Neural cell (in vitro differentiated cells): ENCODE measurements around the gene GDF9. TPM values are rescaled to one million over a fixed set of nuclear protein-coding genes. Genes with fewer than 3 reads are reported as not detected.

Source experiments
- H2AFZ ChIP-seq: fragments of 200-600, 300-800 bp; sonication (generic), shearing (Covaris generic); 2 replicates; pipeline ENCODE4 v1.6.0; 2014; ENCODE audit warnings: low read depth, mild to moderate bottlenecking, antibody characterized with exemption, low read length, moderate library complexity
- H3F3A ChIP-seq: fragments of 200-600 bp; shearing (Covaris generic); 2 replicates; pipeline ENCODE4 v1.6.1; 2016; ENCODE audit warnings: mild to moderate bottlenecking, moderate library complexity, mixed read lengths, antibody characterized with exemption, low read length; ENCODE audit not compliant: insufficient read depth, poor library complexity, severe bottlenecking
- H3K27ac ChIP-seq: fragments of 200-600, 300-800 bp; sonication (generic), shearing (Covaris generic); 2 replicates; pipeline ENCODE4 v1.5.1; 2014; ENCODE audit warnings: mild to moderate bottlenecking, low read length, moderate library complexity
- H3K27me3 ChIP-seq: fragments of 300-800, 200-600 bp; sonication (generic), shearing (Covaris generic); 2 replicates; pipeline ENCODE4 v1.6.0; 2014; ENCODE audit warnings: mild to moderate bottlenecking, low read depth, low read length, moderate library complexity; ENCODE audit not compliant: insufficient read depth
- H3K36me3 ChIP-seq: fragments of 300-800, 200-600 bp; sonication (generic), shearing (Covaris generic); 2 replicates; pipeline ENCODE4 v1.5.1; 2014; ENCODE audit warnings: mild to moderate bottlenecking, antibody characterized with exemption, low read length, moderate library complexity; ENCODE audit not compliant: insufficient read depth
- H3K4me2 ChIP-seq: fragments of 300-800, 200-600 bp; sonication (generic), shearing (Covaris generic); 2 replicates; pipeline ENCODE4 v1.6.0; 2014; ENCODE audit warnings: mild to moderate bottlenecking, low read length
- H3K4me3 ChIP-seq: fragments of 300-800, 200-600 bp; sonication (generic), shearing (Covaris generic); 2 replicates; pipeline ENCODE4 v1.5.1; 2014; ENCODE audit warnings: mild to moderate bottlenecking, low read length, moderate library complexity
- H3K79me2 ChIP-seq: fragments of 200-600 bp; shearing (Covaris generic); replicated peaks from 2 replicates; pipeline ENCODE4 v1.6.0; 2014; ENCODE audit warnings: mild to moderate bottlenecking, low read length, moderate library complexity; ENCODE audit not compliant: insufficient read depth
- H3K9ac ChIP-seq: fragments of 300-800, 200-600 bp; sonication (generic), shearing (Covaris generic); 2 replicates; pipeline ENCODE4 v1.6.1; 2016; ENCODE audit warnings: mild to moderate bottlenecking, low read length, mixed read lengths
- H3K9me2 ChIP-seq: fragments of 200-600 bp; shearing (Covaris generic); 2 replicates; pipeline ENCODE4 v1.6.1; 2016; ENCODE audit warnings: mild to moderate bottlenecking, low read length, mixed read lengths; ENCODE audit not compliant: insufficient read depth
- H3K9me3 ChIP-seq: fragments of 200-600, 300-800 bp; sonication (generic), shearing (Covaris generic); 2 replicates; pipeline ENCODE4 v1.6.1; 2016; ENCODE audit warnings: mild to moderate bottlenecking, mixed run types, low read length, moderate library complexity, mixed read lengths
- H4K20me1 ChIP-seq: fragments of 200-600 bp; shearing (Covaris generic); 2 replicates; pipeline ENCODE4 v1.6.1; 2016; ENCODE audit warnings: mild to moderate bottlenecking, mixed run types; ENCODE audit not compliant: insufficient read depth
- EP300 ChIP-seq: fragments of 450-650 bp; conservative IDR thresholded peaks from 2 replicates; pipeline ENCODE4 v1.6.1; 2014; ENCODE audit warnings: antibody characterized with exemption, mild to moderate bottlenecking, moderate library complexity; ENCODE audit not compliant: poor library complexity, severe bottlenecking
- EZH2 ChIP-seq: fragments of 200-600, 300-800 bp; shearing (Covaris generic), sonication (generic); IDR thresholded peaks from 2 replicates; pipeline ENCODE4 v1.6.1; 2014; ENCODE audit warnings: antibody characterized with exemption, low read length, borderline replicate concordance, mild to moderate bottlenecking; ENCODE audit not compliant: insufficient read depth, poor library complexity, severe bottlenecking
- MXI1 ChIP-seq: fragments of 450-650 bp; conservative IDR thresholded peaks from 2 replicates; pipeline ENCODE4 v1.6.1; 2014; ENCODE audit warnings: antibody characterized with exemption, mild to moderate bottlenecking; ENCODE audit not compliant: poor library complexity, severe bottlenecking
- POLR2AphosphoS5 ChIP-seq: IDR thresholded peaks from 2 replicates; pipeline ENCODE4 v1.6.1; 2012
- RAD21 ChIP-seq: fragments of 450-650 bp; conservative IDR thresholded peaks from 2 replicates; pipeline ENCODE4 v1.6.1; 2014; ENCODE audit warnings: antibody characterized with exemption, mild to moderate bottlenecking, moderate library complexity
- SMC3 ChIP-seq: fragments of 450-650 bp; conservative IDR thresholded peaks from 2 replicates; pipeline ENCODE4 v1.6.1; 2014; ENCODE audit warnings: antibody characterized with exemption, mild to moderate bottlenecking, moderate library complexity; ENCODE audit not compliant: poor library complexity
- TAF1 ChIP-seq: IDR thresholded peaks from 2 replicates; pipeline ENCODE4 v1.6.1; 2012; ENCODE audit warnings: low read depth
- polyA plus RNA-seq: library from polyadenylated mRNA; depleted of rRNA; stranded (reverse); fragments of >200 nt; gene quantifications from 2 replicates; pipeline ENCODE4 v1.2.3, GENCODE V29; 2014
- TF ChIP-seq, protein P1 (sequence below): fragments of 450-650 bp; IDR thresholded peaks from 2 replicates; pipeline ENCODE4 v1.5.1; 2014; ENCODE audit warnings: antibody characterized with exemption, mild to moderate bottlenecking, moderate library complexity; ENCODE audit not compliant: poor library complexity, severe bottlenecking
- TF ChIP-seq, protein P2 (sequence below): IDR thresholded peaks from 2 replicates; pipeline ENCODE4 v1.6.1; 2012; ENCODE audit warnings: borderline replicate concordance

The GDF9 gene
- polyA plus RNA-seq, 1 donor from 2014 or later = 5.1 TPM

DNA sequence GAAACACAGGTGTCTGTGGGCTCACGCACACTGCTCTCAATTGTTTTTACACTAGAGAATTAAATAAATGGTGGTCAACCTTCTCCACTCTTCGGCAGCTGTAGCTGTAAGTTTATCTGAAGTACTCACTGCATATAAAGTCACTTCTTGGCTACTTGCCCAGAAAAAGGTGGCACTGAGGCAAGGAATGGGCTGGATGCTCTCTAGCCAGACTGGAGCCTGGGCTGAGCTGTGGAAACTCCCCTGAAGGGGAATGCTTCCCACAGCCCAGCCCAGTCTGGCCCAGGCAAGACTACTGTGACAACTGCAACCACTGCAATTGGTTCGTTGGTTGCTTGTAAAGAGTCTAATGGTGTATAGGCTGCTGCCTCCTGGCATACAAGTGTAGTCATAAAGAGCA lies 11.7 kb upstream of the GDF9 start:
- H3K9me2 ChIP-seq = no peaks in the 10 kb centered on the region
- H3K79me2 ChIP-seq = peaks cover 3% of the 10 kb centered on the region
- H3F3A ChIP-seq = no peaks in the 10 kb centered on the region
- H3K4me3 ChIP-seq = no peak overlapping the region
- H3K36me3 ChIP-seq = peaks cover 3% of the 10 kb centered on the region
- TF ChIP-seq MXI1 = no peak
- no peak for TF ChIP-seq RAD21
- TF ChIP-seq TAF1 = no peak
- TF ChIP-seq POLR2AphosphoS5 = no peak
- TF ChIP-seq, protein P1, sequence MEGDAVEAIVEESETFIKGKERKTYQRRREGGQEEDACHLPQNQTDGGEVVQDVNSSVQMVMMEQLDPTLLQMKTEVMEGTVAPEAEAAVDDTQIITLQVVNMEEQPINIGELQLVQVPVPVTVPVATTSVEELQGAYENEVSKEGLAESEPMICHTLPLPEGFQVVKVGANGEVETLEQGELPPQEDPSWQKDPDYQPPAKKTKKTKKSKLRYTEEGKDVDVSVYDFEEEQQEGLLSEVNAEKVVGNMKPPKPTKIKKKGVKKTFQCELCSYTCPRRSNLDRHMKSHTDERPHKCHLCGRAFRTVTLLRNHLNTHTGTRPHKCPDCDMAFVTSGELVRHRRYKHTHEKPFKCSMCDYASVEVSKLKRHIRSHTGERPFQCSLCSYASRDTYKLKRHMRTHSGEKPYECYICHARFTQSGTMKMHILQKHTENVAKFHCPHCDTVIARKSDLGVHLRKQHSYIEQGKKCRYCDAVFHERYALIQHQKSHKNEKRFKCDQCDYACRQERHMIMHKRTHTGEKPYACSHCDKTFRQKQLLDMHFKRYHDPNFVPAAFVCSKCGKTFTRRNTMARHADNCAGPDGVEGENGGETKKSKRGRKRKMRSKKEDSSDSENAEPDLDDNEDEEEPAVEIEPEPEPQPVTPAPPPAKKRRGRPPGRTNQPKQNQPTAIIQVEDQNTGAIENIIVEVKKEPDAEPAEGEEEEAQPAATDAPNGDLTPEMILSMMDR = no peak
- no peak for TF ChIP-seq EP300
- no peak for TF ChIP-seq SMC3
- TF ChIP-seq EZH2 = no peak
- TF ChIP-seq, protein P2, sequence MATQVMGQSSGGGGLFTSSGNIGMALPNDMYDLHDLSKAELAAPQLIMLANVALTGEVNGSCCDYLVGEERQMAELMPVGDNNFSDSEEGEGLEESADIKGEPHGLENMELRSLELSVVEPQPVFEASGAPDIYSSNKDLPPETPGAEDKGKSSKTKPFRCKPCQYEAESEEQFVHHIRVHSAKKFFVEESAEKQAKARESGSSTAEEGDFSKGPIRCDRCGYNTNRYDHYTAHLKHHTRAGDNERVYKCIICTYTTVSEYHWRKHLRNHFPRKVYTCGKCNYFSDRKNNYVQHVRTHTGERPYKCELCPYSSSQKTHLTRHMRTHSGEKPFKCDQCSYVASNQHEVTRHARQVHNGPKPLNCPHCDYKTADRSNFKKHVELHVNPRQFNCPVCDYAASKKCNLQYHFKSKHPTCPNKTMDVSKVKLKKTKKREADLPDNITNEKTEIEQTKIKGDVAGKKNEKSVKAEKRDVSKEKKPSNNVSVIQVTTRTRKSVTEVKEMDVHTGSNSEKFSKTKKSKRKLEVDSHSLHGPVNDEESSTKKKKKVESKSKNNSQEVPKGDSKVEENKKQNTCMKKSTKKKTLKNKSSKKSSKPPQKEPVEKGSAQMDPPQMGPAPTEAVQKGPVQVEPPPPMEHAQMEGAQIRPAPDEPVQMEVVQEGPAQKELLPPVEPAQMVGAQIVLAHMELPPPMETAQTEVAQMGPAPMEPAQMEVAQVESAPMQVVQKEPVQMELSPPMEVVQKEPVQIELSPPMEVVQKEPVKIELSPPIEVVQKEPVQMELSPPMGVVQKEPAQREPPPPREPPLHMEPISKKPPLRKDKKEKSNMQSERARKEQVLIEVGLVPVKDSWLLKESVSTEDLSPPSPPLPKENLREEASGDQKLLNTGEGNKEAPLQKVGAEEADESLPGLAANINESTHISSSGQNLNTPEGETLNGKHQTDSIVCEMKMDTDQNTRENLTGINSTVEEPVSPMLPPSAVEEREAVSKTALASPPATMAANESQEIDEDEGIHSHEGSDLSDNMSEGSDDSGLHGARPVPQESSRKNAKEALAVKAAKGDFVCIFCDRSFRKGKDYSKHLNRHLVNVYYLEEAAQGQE = no peak
- H3K9me3 ChIP-seq = no peaks in the 10 kb centered on the region
- H2AFZ ChIP-seq = no peak overlapping the region
- no peaks in the 10 kb centered on the region for H4K20me1 ChIP-seq
- no peaks in the 10 kb centered on the region for H3K27me3 ChIP-seq
- no peak overlapping the region for H3K9ac ChIP-seq
- no peak overlapping the region for H3K27ac ChIP-seq
- no peak overlapping the region for H3K4me2 ChIP-seq

DNA sequence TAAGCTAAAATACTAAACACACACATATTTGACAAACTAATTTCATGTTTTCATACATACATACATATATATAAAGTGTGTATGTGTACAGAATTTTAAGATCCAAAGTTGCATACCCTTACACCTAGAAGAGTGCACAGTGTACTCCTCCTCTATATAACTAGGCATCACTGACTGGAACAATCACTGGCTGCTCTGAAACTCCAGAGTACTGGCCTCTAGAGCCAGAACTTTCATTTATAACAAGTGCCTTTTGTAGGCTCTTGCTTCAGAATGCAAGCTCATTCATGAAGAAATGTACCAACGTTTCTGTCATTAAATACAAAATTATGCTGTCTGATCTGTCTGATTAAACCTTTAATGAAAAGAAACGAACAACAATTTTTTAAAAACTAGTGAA lies 11.2 kb upstream of the GDF9 start:
- Histone ChIP-seq H3K9me3 (no peaks in the 10 kb centered on the region), H3K9ac (no peak overlapping the region), H4K20me1 (no peaks in the 10 kb centered on the region), H2AFZ (no peak overlapping the region), H3K4me3 (no peak overlapping the region), H3F3A (no peaks in the 10 kb centered on the region), H3K79me2 (peaks cover 3% of the 10 kb centered on the region), H3K27me3 (no peaks in the 10 kb centered on the region), H3K4me2 (no peak overlapping the region), H3K36me3 (peaks cover 7% of the 10 kb centered on the region), H3K9me2 (no peaks in the 10 kb centered on the region), H3K27ac (no peak overlapping the region)
- TF ChIP-seq TAF1 = no peak
- TF ChIP-seq, protein P2 = no peak
- TF ChIP-seq RAD21 = no peak
- no peak for TF ChIP-seq POLR2AphosphoS5
- TF ChIP-seq EZH2 = no peak
- TF ChIP-seq EP300 = no peak
- TF ChIP-seq SMC3 = no peak
- TF ChIP-seq MXI1 = no peak
- TF ChIP-seq, protein P1 = no peak
